Activated effector memory CD4-positive, alpha-beta T cell treated with Interleukin-2 at 50 U/mL for 16 hours (primary cell): ENCODE measurements around the gene SDCBP2.

Experiments
- DNase-seq: peaks from one replicate; pipeline ENCODE4 v3.0.0-alpha.2; 2020

Gene SDCBP2

DNA sequence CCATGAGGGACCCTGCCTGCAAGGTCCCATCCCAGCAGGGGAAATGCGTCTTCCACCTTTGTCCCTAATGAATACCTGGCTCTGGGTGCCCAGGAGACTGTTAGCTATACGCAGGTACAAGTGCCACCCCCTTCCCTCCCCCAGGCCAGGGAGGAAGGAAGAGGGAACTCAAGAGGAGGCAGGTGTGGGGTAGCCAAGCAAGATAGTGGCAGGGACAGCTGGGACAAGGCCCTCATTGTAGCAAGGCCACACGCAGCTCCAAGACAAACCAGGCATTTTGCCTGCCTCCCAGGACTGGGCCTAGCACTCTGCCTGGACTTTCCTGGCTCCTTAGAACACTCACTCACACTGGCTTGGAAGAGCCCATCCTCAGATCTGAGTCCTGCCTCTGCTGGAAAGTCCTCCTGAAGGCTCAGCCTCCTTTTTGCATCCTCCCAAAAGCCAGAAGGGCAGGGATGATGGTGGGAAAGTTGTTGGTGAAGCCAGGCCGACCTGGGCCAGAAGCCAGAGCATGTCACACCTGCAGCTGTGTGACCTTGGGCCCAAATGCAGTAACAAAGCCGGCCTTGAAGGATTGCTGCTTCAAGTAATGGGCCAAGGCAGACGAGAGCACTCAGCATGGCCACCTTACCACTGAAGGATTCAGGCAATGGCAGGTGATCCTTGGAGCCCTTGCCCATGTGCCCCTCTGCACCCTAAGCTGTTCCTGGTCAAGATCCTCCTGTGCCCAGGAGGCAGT lies 35.1 kb downstream of the SDCBP2 start:
- no peak for DNase-seq

DNA sequence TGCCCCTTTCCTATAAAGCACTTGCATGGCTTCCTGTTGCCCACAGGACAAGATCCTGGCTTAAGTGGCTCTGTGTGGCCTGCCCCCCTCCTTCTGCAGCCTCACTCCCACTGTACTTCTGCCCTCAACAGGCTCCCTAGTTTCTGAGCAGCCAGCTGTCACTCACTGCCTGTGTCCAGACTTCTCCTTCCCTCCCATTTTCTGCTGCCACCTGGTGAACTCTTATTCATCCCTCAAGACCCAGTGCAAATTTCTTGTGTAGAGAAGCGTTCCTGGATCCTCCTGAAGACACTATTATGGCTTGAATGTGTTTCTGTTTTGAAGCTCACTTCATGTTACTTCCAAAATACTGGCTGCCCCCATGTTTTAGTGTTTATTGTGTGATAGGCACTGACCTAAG lies 36.3 kb downstream of the SDCBP2 start:
- no peak for DNase-seq

DNA sequence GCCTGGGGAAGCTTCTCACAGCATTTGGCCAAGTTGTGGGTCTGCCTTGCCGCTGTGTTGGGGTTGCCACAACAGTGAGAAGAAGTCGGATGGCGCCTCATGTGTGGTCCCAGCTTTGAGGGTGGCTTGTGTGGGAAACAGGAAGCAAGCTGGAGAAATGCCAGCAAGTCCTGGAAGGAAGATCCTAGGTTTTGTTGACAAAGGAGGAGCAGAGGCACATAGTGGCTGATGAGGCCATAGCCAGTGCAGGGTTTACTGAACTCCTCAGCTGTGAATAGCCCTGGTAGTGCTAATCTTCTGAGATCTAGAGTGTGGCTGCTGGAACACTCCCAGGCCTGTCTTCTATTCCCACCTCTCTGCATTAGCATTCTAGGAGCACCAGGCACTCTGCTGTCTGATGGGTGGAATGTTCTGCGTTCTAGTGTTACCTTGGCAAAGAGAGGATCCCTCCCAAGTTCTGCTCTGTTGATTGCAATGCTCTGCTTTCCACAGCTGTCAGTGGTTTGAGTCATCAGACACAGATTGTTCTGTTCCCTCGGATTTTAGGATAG lies 37.7 kb downstream of the SDCBP2 start:
- no peak for DNase-seq

DNA sequence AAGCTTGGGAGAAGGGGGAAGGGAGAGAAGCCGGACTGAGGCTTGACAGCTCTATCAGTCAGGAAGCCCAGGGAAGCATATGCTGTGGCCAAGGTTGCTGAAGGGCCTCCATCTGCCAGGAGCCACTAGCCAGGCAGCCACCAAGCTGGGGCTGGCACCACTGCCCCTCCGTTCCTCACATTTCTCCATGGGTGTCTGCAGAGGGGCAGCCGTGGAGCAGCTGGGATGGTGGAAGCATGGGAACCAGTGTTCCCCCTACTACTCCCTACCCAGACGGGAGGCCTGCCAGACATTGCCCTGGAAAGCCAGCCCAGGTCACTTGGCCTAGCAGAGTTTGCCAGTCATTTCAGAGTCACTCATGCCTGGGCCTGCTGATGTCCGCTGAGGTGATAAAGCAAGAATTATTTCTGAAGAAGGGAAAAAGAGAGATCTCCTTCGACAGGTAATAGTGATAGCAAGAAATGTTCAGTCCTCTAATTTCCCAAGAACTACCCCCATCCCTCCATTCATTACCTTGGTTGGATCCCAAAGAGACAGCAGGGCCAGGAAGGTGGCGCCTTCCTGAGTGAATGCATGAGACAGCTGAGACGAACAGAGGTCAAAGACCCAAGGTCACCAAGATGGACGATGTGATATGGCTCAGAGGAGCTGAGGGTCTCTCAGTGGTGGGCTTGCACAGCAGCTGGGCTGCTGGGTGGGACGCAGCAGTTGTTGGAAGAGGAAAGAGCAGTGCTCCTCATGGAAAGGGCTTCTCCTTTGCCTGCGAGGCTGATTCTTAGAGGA lies 41.0 kb downstream of the SDCBP2 start:
- no peak for DNase-seq

DNA sequence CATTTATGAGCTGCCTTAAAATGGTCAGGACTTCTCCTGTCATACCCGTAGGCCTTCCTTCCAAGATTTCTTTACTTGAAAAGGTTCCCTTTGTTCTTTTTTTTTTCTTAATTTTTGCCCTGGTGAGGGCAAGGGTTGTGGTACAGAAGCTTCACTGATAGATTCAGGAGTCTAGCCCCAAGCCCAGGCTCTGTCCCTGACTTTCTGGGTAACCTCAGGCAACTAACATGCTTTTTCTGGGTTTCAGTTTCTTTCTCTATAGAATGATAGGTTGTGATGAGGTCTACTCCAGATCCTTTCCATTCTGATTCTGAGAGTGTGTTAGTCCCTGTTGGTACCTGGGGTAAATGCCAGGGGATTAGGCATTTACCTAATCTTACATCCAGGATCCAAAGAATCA lies 41.6 kb downstream of the SDCBP2 start:
- no peak for DNase-seq

DNA sequence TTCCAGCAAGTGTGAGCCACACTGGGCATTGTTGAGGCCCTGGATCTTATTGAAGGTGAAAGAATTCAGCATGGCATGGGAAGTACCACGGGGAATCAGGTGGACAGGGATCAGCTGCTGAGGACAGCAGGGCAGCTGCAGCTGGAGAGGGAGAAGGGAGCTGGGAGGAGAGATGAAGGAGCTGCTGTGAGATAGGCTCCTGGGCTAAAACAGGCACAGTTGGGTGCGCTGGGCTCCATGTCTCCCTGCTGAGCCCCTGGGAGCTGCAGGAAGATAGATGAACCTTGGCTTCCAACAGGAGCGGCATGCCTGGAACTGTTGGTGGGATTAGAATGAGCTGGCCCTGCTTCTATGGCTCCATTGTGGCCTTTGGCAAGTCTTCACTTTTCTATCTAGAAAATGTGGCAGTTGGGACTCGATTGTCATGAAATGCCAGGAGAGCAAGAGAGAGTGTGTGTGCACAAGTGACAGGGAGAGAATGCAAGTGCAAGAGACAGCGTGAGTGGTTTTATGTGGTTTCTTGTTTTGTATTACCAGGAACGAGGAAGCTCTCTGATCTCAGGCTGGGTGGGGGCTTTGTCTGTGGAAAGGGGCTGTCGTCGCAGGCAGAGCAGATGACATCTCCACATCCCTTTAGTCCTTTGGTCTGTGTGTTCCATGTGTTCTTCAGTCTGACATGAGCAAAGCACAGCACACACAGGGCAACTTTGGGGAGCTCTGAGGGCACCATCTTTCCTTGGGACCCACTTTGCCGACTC lies 42.5 kb downstream of the SDCBP2 start:
- DNase-seq = no peak

DNA sequence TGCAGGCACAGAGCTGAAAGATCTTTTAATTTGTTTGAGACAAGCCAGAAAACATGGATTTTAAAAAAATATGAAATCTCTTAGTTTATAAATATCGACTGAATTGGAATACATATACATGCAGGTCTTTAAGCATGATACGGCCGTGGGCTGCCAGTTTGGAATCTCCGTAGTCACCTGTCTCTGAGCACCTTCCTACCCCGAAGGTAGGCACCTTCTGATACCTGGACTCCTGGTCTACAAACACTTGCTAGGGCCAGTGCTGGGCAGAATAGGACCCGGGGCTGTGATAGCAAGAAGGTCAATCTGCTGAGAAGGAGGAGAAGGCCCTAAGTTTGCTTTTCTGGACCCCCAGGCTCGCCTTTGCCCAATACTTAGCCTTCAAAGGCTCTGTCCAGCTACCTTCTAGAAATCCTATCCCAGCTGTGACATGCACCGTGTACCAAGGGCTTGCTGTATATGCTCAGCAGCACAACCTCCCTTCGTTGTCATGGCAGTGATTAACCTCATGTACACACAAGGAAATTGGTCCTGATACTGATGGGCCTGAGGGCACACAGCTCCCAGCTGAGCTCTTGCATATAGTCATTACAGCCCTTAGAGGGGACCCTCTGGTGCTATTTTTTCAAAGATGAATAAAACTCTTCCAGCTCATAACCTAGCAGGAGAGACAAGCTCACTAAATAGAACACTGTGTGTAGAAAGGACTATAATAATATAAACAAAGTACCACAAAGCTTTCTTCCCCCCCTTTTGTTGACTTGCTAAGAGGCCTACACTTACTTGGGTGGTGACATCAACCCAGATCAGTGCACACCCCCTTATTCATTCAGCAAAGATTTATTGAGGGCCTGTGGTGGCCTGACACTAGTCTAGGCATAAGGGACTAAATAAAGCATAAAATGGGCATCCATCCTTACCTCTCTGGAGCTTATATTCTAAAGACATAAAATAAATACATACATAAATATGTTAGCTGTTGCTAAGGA lies 45.1 kb downstream of the SDCBP2 start:
- DNase-seq = no peak

DNA sequence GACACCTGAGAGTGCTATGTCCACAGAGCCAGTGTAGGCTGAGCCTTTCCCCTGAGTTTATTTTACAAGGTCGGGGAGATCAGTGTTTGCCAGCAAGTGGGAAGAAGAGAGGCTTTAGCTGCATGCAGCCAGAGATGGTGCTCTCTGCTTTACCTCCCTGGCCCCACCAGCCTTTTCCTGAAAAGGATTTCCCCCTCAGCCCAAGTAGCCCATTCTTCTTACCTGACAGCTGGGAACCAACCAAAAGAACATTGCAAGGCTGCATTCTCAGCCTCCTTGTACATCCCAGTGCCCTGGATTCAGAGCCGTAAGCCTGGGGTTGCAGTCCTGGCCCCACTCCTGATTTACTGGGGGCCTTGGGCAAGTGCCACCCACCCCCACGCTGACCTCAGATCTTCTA lies 46.0 kb downstream of the SDCBP2 start:
- DNase-seq = no peak

DNA sequence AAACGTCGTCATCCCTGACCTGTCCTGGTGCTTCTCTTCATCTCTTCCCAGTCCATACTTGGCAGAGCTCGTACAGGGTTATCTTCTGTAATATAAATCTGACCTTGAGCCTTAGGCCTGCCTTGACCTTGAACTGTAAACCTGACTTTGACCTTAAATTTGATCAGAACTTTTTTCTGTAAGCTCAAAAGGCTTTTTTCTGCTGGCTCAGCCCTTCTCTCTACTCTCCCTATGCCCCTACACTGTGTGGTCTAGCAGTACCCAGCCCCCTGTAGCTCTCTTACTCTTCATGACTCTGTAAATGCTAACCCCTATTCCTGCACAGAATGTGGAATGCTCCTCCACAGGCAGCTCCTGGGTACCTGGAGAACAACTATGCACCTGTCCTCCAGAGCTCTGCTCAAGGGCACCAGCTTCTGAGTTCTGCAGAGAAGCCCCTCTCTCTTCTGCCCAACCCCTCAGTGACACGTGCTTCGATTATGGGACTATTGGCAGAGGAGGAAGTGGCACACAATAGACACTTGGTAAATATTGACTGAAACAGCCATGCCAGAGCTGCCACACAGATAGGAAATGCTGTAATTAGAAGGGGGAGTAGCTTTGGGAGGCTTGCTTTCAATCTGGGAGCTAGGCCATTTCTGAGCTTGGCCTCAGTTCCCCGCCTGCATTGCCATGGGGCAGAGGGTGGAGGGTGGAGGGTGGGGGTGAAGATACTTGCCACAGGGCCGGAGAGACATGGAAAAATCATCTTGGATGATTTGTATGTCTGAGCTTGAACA lies 47.5 kb downstream of the SDCBP2 start:
- no peak for DNase-seq

DNA sequence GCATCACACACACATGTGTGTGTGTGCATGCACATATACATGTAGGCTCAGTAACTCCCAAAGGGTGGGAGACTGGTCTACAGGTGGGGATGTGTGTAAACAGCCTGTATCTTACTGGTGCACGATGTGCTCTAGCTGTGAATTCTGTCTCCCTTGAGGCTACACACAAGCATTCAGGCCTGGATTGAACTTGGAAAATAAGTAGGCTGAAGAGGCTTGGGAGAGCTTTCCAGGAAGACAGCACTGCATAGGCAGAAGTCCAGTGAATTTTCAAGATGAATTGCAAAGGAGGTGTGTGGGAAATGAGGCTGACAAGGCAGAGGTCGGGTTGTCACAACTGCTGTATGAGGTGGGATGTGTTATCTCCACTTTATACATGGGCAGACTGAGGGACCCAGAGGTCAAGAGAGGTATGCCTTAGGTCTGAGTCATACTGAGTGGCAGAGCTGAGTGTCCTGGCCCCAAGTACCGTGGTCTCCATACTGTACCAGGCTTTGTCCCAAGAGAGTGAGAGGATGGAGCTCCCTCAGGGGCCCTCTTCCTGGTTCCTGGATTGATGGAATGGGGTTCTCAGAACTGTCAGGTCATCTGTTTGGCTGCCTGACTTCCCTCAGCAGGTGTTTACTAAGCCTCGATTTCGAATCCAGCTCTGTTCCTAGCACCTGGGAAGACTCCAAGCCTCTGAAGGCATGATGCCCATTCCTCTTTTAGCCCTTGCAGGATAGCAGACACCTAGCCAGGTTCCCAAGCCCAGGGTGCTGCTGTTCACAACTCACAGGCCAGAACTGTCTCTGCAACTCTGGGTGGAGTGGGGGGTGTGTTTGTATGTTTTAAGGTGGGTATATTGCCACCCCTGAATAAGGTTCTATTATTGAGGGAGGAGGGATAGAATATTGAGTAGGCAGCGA lies 48.5 kb downstream of the SDCBP2 start:
- no peak for DNase-seq

DNA sequence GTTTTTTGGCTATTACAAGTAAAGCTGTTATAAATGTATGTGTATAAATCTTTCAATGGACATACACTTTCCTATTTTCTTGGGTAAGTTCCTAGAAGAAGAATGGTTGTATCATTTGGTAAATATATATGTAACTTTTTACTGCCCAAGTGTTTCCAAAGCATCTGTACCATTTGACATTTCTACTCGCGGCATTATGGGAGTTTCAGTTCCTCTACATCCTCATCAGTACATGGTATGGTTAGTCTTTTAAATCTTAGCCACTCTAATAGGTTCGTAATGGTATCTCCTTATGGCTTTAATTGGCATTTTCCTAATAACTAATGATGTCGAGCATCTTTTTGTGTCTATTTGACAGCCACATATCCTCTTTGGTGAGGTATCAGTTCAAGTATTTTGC lies 49.9 kb downstream of the SDCBP2 start:
- no peak for DNase-seq

DNA sequence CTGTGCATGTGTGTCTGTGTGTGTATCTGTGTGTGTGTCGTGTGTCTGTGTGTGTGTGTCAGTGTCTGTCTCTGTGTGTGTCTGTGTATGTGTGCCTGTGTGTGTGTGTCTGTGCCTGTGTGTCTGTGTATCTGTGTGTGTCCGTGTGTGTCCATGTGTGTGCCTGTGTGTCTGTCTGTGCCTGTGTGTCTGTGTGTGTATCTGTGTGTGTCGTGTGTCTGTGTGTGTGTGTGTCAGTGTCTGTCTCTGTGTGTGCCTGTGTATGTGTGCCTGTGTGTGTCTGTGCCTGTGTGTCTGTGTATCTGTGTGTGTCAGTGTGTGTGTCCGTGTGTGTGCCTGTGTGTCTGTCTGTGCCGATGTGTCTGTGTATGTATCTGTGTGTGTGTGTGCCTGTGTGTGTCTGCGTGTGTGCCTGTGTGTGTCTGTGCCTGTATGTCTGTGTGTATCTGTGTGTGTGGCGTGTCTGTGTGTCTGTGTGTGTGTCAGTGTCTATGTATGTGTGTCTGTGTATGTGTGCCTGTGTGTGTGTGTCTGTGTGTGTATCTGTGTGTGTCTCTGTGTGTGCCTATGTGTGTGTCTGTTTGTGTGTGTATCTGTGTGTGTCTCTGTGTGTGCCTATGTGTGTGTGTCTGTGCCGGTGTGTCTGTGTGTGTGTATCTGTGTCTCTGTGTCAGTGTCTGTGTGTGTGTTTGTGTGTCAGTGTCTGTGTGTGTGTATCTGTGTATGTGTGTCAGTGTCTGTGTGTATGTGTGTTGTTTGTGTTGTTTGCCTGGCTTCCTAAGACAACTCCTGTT lies 51.2 kb downstream of the SDCBP2 start:
- no peak for DNase-seq

DNA sequence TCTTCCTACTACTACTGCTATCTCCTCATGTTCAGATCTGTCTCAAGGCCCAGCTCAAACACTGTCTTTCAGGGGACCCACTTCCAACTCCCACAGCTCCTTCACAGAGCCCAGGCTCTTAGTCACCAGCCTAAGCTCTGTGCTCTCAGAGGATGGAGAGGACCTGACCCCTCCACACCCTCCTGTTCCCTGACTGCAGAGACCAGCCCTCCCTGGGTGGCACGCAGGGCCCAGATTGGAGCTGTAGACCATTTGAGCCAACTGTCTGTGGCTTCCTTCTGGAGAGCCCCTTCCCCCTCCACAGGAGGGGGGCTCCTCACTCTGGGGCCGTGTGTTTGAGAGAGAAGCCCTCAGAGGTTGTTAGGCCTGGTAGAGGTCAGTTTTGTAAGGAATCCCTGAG lies 53.0 kb downstream of the SDCBP2 start:
- no peak for DNase-seq

DNA sequence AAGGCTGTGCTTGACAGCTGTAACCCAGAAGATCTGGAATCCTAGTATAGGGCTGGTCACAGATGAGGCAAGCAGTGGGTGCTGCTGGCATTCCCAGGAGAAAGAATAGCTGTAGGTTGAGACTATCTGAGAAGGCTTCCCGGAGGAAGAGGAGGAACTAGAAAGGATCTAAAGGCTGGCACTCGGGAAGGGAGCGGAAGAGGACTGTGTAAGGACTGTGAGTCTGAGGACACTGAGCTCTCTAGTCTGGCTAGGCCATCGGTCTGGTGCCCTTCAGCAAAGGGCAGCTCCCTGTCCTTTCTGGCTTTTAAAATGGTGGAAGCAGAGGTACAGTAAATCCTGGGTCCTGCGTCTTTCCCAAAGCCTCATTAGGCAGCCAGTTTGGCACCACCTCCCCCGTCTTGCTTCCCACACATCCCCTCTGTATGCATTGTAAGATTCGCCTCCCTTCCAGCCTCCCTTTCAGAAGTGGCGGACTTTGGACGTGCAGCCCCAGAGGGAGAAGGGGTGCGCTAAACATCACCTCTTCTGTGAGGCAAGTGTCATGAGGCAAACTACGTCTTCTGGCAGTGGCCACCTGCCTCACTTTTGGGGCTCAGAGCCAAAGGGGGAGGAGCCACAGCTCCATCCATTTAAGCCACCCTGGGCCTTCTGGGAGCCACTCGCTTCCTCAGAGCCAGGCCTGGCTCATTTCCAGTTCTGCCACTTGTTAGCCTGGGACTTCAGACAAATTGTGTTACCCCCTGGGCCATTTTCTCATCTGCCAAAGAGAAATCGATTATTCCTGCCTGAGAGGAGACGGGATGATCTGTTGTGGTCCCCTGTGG lies 54.2 kb downstream of the SDCBP2 start:
- DNase-seq = no peak

DNA sequence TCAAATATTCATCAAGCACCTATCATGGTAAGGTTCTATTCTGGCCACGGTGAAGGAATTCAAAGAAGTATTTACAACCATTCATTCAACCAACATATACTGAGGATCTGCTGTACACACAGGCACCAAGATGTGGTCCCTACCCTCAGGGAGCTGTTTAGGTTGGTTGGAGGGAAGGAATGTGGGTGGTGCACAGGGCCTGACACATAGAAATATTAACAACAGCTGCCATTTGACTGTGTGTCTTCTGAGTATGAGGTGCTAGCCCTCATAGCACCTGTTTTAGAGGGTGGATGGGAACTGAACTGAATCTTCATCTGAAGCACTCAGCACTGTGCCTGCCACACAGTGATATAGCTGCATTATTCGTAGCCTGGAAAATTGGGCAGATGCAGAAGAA lies 55.6 kb downstream of the SDCBP2 start:
- DNase-seq = no peak

DNA sequence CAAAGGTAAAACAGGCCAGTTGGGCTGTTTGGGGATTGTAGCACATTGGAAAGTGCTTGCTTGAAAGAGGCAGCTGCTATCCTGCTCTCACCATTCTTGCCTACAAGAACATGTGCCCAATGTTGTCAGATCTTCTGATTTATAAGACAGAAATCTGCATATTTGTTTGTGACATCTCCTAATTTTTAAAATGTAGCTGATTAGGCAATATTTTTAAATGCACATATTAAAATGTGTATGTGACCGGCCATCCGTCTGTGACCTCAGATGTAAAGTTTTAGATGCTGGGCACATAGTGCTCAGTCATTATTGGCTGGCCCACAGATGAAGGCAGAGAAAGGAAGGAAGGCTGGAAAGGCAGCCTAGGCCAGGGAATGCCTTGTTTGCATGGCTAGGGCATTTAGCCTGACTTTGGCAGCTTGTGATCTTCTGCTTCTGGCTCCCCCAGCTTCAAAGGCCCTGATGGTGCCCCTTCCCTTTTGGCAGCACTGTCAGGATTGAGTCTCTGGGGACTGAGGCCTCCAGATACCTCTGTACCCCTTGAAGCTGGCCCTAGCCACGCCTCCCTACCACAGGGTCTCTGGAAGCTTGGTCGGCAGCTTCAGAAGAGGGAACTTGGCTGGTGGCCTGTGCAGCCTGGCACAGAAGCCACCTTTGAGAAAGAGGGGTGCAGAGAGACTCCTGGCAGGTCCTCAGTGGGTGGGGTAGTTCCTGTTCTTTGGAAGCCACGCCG lies 56.4 kb downstream of the SDCBP2 start:
- DNase-seq = no peak

DNA sequence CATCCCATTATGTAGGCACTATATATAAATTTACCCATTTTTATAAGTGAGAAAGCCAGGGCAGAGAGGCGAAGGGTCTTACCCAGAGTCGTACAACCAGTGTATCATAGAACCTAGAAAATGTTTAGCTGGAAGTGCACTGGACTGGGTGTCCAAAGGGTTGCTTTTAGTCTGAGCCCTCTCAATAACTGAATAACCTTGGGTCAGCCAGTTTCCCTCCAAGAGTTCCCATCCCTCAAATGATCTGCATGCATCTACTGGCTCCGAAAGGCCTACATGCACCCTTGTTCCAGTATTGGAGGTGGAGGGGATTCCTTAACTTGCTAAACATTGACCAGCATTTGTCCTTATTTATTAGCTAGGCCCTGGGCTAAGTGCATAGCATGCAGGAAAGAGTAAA lies 59.1 kb downstream of the SDCBP2 start:
- DNase-seq = no peak

DNA sequence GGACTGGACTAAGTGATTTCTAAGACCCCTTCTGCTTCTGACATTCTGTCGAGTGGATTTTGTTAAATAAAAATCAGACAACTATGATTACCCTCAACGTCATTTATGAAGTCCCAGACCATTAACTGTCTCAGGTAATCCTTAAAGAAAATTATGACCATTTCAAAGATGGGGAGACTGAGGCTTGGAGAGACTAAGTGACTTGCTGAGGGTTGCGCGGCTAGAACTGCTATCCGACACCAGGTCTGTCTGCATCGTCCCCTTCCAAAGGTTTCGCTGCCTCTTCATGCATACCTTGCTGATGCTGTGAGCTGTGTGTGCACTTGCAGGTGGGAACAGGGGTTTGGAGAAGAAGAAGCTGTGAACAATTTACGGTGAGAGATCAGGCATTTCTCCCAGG lies 59.7 kb downstream of the SDCBP2 start:
- DNase-seq = no peak
